ENCODE results near the gene DLGAP1. TPM values are rescaled to one million over a fixed set of nuclear protein-coding genes. Genes with fewer than 3 reads are reported as not detected.
A peak's percentile ranks its signal among the peaks of the same experiment; 100 is the strongest.

Gene DLGAP1
- total and polyA plus RNA-seq, 2 experiments from 2014 or later, result 17.0 to 48.5 TPM

- H3K27me3 Mint-ChIP-seq (ENCODE audit: insufficient read depth, low read depth, poor library complexity), result peaks cover 5% of the 10 kb centered on the region
- DNase-seq (ENCODE audit: low spot score) (peak; percentile 96), ATAC-seq (peak; percentile 94)
- H3K4me3 Mint-ChIP-seq, result peak overlapping the region; percentile 65
- Histone ChIP-seq H3K4me1 (ENCODE audit: insufficient read depth) (peaks cover 14% of the 10 kb centered on the region), H4K20me1 (replicated peaks; ENCODE audit: insufficient read depth) (no peaks in the 10 kb centered on the region), H3K4me3 (peak overlapping the region; percentile 22; the same call in 1 of the 2 replicates), H3K27me3 (ENCODE audit: insufficient read depth) (no peaks in the 10 kb centered on the region), H3K4me2 (peak overlapping the region; percentile 40), H2AFZ (no peak overlapping the region), H3K36me3 (ENCODE audit: insufficient read depth) (no peaks in the 10 kb centered on the region), H3K9me2 (ENCODE audit: insufficient read depth) (no peaks in the 10 kb centered on the region), H3K79me2 (replicated peaks; ENCODE audit: insufficient read depth) (no peaks in the 10 kb centered on the region), H3F3A (replicated peaks; ENCODE audit: low read depth) (peaks cover 3% of the 10 kb centered on the region; the same call in 1 of the 2 replicates), H3K27ac (ENCODE audit: low read depth) (peak overlapping the region; percentile 76)
- peaks cover 31% of the 10 kb centered on the region; the same call in 2 of the 3 replicates for H3K36me3 Mint-ChIP-seq (ENCODE audit: low read depth)
- H3K9me3 Mint-ChIP-seq, result peaks cover 16% of the 10 kb centered on the region; the same call in 2 of the 3 replicates
- TF ChIP-seq ZNF114 (CRISPR knock-in tag; IDR thresholded peaks at IDR 0.05) (no peak), CTCF (conservative IDR thresholded peaks at IDR 0.05; ENCODE audit: low read depth in 2 of 2) (peak; percentile 96 to 99), CREB1 (CRISPR knock-in tag; IDR thresholded peaks at IDR 0.05; ENCODE audit: low read depth) (0 out of 2 replicates have a peak, but pooled peaks have one; percentile 35), EZH2 (IDR thresholded peaks at IDR 0.05; ENCODE audit: low read depth, unreplicated experiment) (no peak), NANOG (IDR thresholded peaks at IDR 0.05; ENCODE audit: borderline replicate concordance) (peak; percentile 31; the same call in 1 of the 2 replicates)
- H3K4me1 Mint-ChIP-seq, result peaks cover 31% of the 10 kb centered on the region
- peak overlapping the region; percentile 98 for H3K27ac Mint-ChIP-seq
Observed at GRCh38 chr18:3665780-3666525, 789.2 kb downstream of the DLGAP1 start.

- Mint-ChIP-seq H3K4me1 (peaks cover 29% of the 10 kb centered on the region), H3K27ac (peak overlapping the region; percentile 98; the same call in 1 of the 2 replicates), H3K36me3 (ENCODE audit: low read depth) (peaks cover 31% of the 10 kb centered on the region; the same call in 2 of the 3 replicates), H3K4me3 (0 out of 3 replicates have a peak overlapping the region, but pooled peaks have one; percentile 65), H3K9me3 (peaks cover 16% of the 10 kb centered on the region; the same call in 2 of the 3 replicates), H3K27me3 (ENCODE audit: insufficient read depth, low read depth, poor library complexity) (peaks cover 4% of the 10 kb centered on the region)
- no peak overlapping the region for H2AFZ ChIP-seq
- peak overlapping the region; percentile 22; the same call in 1 of the 2 replicates for H3K4me3 ChIP-seq
- no peaks in the 10 kb centered on the region for H3K27me3 ChIP-seq (ENCODE audit: insufficient read depth)
- H3K27ac ChIP-seq (ENCODE audit: low read depth), result peak overlapping the region; percentile 76
- H3K4me1 ChIP-seq (ENCODE audit: insufficient read depth), result peaks cover 14% of the 10 kb centered on the region
- H3K9me2 ChIP-seq (ENCODE audit: insufficient read depth), result no peaks in the 10 kb centered on the region
- DNase-seq (ENCODE audit: low spot score) (no peak), ATAC-seq (no peak)
- peaks cover 3% of the 10 kb centered on the region; the same call in 1 of the 2 replicates for H3F3A ChIP-seq (replicated peaks; ENCODE audit: low read depth)
- no peaks in the 10 kb centered on the region for H3K36me3 ChIP-seq (ENCODE audit: insufficient read depth)
- no peaks in the 10 kb centered on the region for H4K20me1 ChIP-seq (replicated peaks; ENCODE audit: insufficient read depth)
- no peaks in the 10 kb centered on the region for H3K79me2 ChIP-seq (replicated peaks; ENCODE audit: insufficient read depth)
- peak overlapping the region; percentile 40 for H3K4me2 ChIP-seq
- no peak for TF ChIP-seq ZNF114 (CRISPR knock-in tag; IDR thresholded peaks at IDR 0.05)
- no peak for TF ChIP-seq REST (IDR thresholded peaks at IDR 0.05; ENCODE audit: unreplicated experiment)
- no peak for TF ChIP-seq EZH2phosphoT487 (IDR thresholded peaks at IDR 0.05; ENCODE audit: unreplicated experiment)
- TF ChIP-seq ETS1 (IDR thresholded peaks at IDR 0.05), result no peak
- TF ChIP-seq NANOG (IDR thresholded peaks at IDR 0.05; ENCODE audit: borderline replicate concordance), result no peak
- TF ChIP-seq POLR2AphosphoS5 (IDR thresholded peaks at IDR 0.05; ENCODE audit: low read depth), result no peak
- no peak for TF ChIP-seq CTCF (conservative IDR thresholded peaks at IDR 0.05; ENCODE audit: low read depth in 2 of 2)
- TF ChIP-seq CREB1 (CRISPR knock-in tag; IDR thresholded peaks at IDR 0.05; ENCODE audit: low read depth), result no peak
- TF ChIP-seq EZH2 (IDR thresholded peaks at IDR 0.05; ENCODE audit: low read depth, unreplicated experiment), result no peak
- TF ChIP-seq STAT1 (IDR thresholded peaks at IDR 0.05; ENCODE audit: unreplicated experiment), result no peak
- no peak for TF ChIP-seq ZNF331 (CRISPR knock-in tag; IDR thresholded peaks at IDR 0.05; ENCODE audit: low read depth)
- no peak for TF ChIP-seq JUNB (IDR thresholded peaks at IDR 0.05; ENCODE audit: unreplicated experiment)
Observed at GRCh38 chr18:3665204-3665603, 789.9 kb downstream of the DLGAP1 start.

All from GM23338 (cell line).